ENCODE results near the gene NAA35.

Gene NAA35

DNA sequence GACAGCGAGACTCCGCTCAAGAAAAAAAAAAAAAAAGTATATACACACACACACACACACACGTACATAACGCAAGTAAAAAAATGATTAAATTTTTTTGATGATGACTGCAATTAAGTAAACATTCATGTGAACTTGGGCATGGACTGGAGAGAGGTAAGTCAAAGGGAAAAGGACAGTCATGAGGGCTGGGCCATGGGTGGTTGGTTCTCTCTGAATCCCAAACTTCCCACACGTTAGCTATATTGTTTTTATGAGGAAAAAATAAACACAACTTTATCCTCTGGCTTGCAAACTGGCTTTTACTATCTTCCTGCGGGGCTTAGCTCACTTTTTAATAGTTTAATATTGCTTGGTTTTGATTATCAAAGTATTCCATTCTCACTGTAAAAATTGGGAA is 104.7 kb downstream of the NAA35 start:
- TF ChIP-seq FOXP2 (optimal IDR thresholded peaks at IDR 0.05; ENCODE audit: borderline replicate concordance, extremely low read depth, extremely low read length, insufficient read depth) = no peak
- no peak for TF ChIP-seq POLR2AphosphoS5 (IDR thresholded peaks at IDR 0.05; ENCODE audit: low read depth, low read length)
- no peak for TF ChIP-seq SIN3A (IDR thresholded peaks at IDR 0.05; ENCODE audit: borderline replicate concordance, insufficient read depth, low read length)
- TF ChIP-seq TAF1 (IDR thresholded peaks at IDR 0.05; ENCODE audit: borderline replicate concordance, insufficient read depth, low read length) = no peak
- TF ChIP-seq, protein P1, sequence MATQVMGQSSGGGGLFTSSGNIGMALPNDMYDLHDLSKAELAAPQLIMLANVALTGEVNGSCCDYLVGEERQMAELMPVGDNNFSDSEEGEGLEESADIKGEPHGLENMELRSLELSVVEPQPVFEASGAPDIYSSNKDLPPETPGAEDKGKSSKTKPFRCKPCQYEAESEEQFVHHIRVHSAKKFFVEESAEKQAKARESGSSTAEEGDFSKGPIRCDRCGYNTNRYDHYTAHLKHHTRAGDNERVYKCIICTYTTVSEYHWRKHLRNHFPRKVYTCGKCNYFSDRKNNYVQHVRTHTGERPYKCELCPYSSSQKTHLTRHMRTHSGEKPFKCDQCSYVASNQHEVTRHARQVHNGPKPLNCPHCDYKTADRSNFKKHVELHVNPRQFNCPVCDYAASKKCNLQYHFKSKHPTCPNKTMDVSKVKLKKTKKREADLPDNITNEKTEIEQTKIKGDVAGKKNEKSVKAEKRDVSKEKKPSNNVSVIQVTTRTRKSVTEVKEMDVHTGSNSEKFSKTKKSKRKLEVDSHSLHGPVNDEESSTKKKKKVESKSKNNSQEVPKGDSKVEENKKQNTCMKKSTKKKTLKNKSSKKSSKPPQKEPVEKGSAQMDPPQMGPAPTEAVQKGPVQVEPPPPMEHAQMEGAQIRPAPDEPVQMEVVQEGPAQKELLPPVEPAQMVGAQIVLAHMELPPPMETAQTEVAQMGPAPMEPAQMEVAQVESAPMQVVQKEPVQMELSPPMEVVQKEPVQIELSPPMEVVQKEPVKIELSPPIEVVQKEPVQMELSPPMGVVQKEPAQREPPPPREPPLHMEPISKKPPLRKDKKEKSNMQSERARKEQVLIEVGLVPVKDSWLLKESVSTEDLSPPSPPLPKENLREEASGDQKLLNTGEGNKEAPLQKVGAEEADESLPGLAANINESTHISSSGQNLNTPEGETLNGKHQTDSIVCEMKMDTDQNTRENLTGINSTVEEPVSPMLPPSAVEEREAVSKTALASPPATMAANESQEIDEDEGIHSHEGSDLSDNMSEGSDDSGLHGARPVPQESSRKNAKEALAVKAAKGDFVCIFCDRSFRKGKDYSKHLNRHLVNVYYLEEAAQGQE (IDR thresholded peaks at IDR 0.05; ENCODE audit: insufficient read depth in 1 of 2, low read depth in 2 of 2, low read length in 2 of 2) = no peak

- no peak for TF ChIP-seq SIN3A (IDR thresholded peaks at IDR 0.05; ENCODE audit: borderline replicate concordance, insufficient read depth, low read length)
- TF ChIP-seq TAF1 (IDR thresholded peaks at IDR 0.05; ENCODE audit: borderline replicate concordance, insufficient read depth, low read length) = no peak
- TF ChIP-seq FOXP2 (optimal IDR thresholded peaks at IDR 0.05; ENCODE audit: borderline replicate concordance, extremely low read depth, extremely low read length, insufficient read depth) = no peak
- no peak for TF ChIP-seq POLR2AphosphoS5 (IDR thresholded peaks at IDR 0.05; ENCODE audit: low read depth, low read length)
- TF ChIP-seq, protein P1 (IDR thresholded peaks at IDR 0.05; ENCODE audit: insufficient read depth in 1 of 2, low read depth in 2 of 2, low read length in 2 of 2) = no peak
Measured at GRCh38 chr9:86046071-86046636, 105.2 kb downstream of the NAA35 start.

GRCh38 chr9:86046930-86047341 is 106.0 kb downstream of the NAA35 start:
- no peak for TF ChIP-seq FOXP2 (optimal IDR thresholded peaks at IDR 0.05; ENCODE audit: borderline replicate concordance, extremely low read depth, extremely low read length, insufficient read depth)
- no peak for TF ChIP-seq POLR2AphosphoS5 (IDR thresholded peaks at IDR 0.05; ENCODE audit: low read depth, low read length)
- no peak for TF ChIP-seq SIN3A (IDR thresholded peaks at IDR 0.05; ENCODE audit: borderline replicate concordance, insufficient read depth, low read length)
- TF ChIP-seq, protein P1 (IDR thresholded peaks at IDR 0.05; ENCODE audit: insufficient read depth in 1 of 2, low read depth in 2 of 2, low read length in 2 of 2) = no peak
- TF ChIP-seq TAF1 (IDR thresholded peaks at IDR 0.05; ENCODE audit: borderline replicate concordance, insufficient read depth, low read length) = no peak

DNA sequence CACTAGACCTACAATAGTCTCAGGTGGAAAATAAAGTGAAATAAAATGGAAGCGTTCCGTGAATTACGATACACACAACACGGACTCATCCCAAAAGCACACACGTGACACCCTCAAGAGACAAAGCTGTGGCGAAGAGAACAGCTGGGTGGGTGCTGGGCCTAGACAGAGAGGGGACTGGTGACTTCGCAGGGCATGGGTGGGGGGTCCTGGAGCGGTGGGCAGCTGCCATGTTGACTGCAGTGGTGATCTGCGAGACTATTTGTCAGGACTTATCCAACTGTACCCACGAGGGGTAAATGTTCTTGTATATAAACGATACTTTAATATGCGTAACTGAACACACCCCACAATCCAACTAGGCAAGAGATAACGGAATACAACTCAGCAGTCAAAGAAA is 106.4 kb downstream of the NAA35 start:
- TF ChIP-seq FOXP2 (optimal IDR thresholded peaks at IDR 0.05; ENCODE audit: borderline replicate concordance, extremely low read depth, extremely low read length, insufficient read depth) (no peak), POLR2AphosphoS5 (IDR thresholded peaks at IDR 0.05; ENCODE audit: low read depth, low read length) (no peak), SIN3A (IDR thresholded peaks at IDR 0.05; ENCODE audit: borderline replicate concordance, insufficient read depth, low read length) (no peak), TAF1 (IDR thresholded peaks at IDR 0.05; ENCODE audit: borderline replicate concordance, insufficient read depth, low read length) (no peak)
- TF ChIP-seq, protein P1 (IDR thresholded peaks at IDR 0.05; ENCODE audit: insufficient read depth in 1 of 2, low read depth in 2 of 2, low read length in 2 of 2) = no peak
